Liver (tissue), 9 donors: ENCODE results near the gene CAT. TPM values are rescaled to one million over a fixed set of nuclear protein-coding genes. Genes with fewer than 3 reads are reported as not detected.

ENCODE experiments used
- DNase-seq: peaks from one replicate; pipeline ENCODE4 v3.0.0-alpha.2; 2017; ENCODE audit warnings: low spot score
- H3K27ac ChIP-seq, 2 donors: one replicate each; pipeline ENCODE4 v1.7.0; 2013; ENCODE audit warnings: inconsistent platforms in 2 of 2, low read length in 2 of 2, control low read depth in 1 of 2, low read depth in 1 of 2, mild to moderate bottlenecking in 1 of 2
- H3K27me3 ChIP-seq, 4 donors: one replicate each; pipeline versions ENCODE4 v1.6.1 to v1.7.0; 2013; ENCODE audit warnings: low read length in 3 of 4, inconsistent platforms in 1 of 4, mild to moderate bottlenecking in 1 of 4, moderate library complexity in 1 of 4; ENCODE audit not compliant: control insufficient read depth in 4 of 4, insufficient read depth in 4 of 4
- H3K36me3 ChIP-seq, 4 donors: one replicate each; pipeline versions ENCODE4 v1.6.1 to v1.7.0; 2013; ENCODE audit warnings: low read length in 3 of 4, mild to moderate bottlenecking in 3 of 4, low read depth in 1 of 4, moderate library complexity in 1 of 4; ENCODE audit not compliant: control insufficient read depth in 4 of 4, insufficient read depth in 3 of 4
- H3K4me1 ChIP-seq, 4 donors: one replicate each; pipeline versions ENCODE4 v1.6.1 to v1.7.0; 2013; ENCODE audit warnings: low read length in 3 of 4, mild to moderate bottlenecking in 3 of 4, moderate library complexity in 1 of 4; ENCODE audit not compliant: control insufficient read depth in 4 of 4, insufficient read depth in 4 of 4
- H3K4me3 ChIP-seq, 3 donors: one replicate each; pipeline versions ENCODE4 v1.6.1 to v1.7.0; 2013; ENCODE audit warnings: low read length in 3 of 3, control low read depth in 1 of 3, low read depth in 1 of 3, mild to moderate bottlenecking in 1 of 3
- H3K9ac ChIP-seq, 2 donors: one replicate each; pipeline ENCODE4 v1.7.0; 2013; ENCODE audit warnings: low read length in 2 of 2, mild to moderate bottlenecking in 2 of 2, moderate library complexity in 2 of 2, control low read depth in 1 of 2, low read depth in 1 of 2
- H3K9me3 ChIP-seq, 4 donors: one replicate each; pipeline versions ENCODE4 v1.6.1 to v1.7.0; 2013; ENCODE audit warnings: low read length in 3 of 4; ENCODE audit not compliant: control insufficient read depth in 4 of 4
- ATF3 ChIP-seq: IDR thresholded peaks from 2 replicates; pipeline ENCODE4 v1.6.1; 2016; ENCODE audit warnings: antibody characterized with exemption
- CTCF ChIP-seq: fragments of 150-350 bp; IDR thresholded peaks from 2 replicates; pipeline ENCODE4 v1.5.1; 2017; ENCODE audit warnings: improper control_type of control experiment, low read depth, low read length; ENCODE audit not compliant: missing input control
- EGR1 ChIP-seq, 2 donors: IDR thresholded peaks; 2 replicates each; pipeline ENCODE4 v1.6.1; 2016 to 2018; ENCODE audit warnings: antibody characterized with exemption in 2 of 2, low read depth in 2 of 2
- FOXA1 ChIP-seq: IDR thresholded peaks from 2 replicates; pipeline ENCODE4 v1.6.1; 2016; ENCODE audit warnings: antibody characterized with exemption
- FOXA2 ChIP-seq: IDR thresholded peaks from 2 replicates; pipeline ENCODE4 v1.6.1; 2016; ENCODE audit warnings: antibody characterized with exemption
- GABPA ChIP-seq, 2 donors: IDR thresholded peaks in 1 of 2; conservative IDR thresholded peaks in 1 of 2; 2 replicates each; pipeline ENCODE4 v1.6.1; 2016; ENCODE audit warnings: antibody characterized with exemption in 2 of 2, mild to moderate bottlenecking in 1 of 2, moderate library complexity in 1 of 2
- HNF4A ChIP-seq, 2 donors: conservative IDR thresholded peaks; 2 replicates each; pipeline ENCODE4 v1.6.1; 2016; ENCODE audit warnings: antibody characterized with exemption in 2 of 2, mild to moderate bottlenecking in 2 of 2
- HNF4G ChIP-seq: IDR thresholded peaks from 2 replicates; pipeline ENCODE4 v1.6.1; 2016; ENCODE audit warnings: antibody characterized with exemption
- JUND ChIP-seq, 2 donors: IDR thresholded peaks; 2 replicates each; pipeline ENCODE4 v1.6.1; 2016; ENCODE audit warnings: antibody characterized with exemption in 2 of 2
- NR2F2 ChIP-seq: IDR thresholded peaks from 2 replicates; pipeline ENCODE4 v1.6.1; 2016; ENCODE audit warnings: antibody characterized with exemption
- RAD21 ChIP-seq, 2 donors: IDR thresholded peaks; 2 replicates each; pipeline ENCODE4 v1.6.1; 2016; ENCODE audit warnings: antibody characterized with exemption in 2 of 2, mild to moderate bottlenecking in 2 of 2
- RXRA ChIP-seq, 2 donors: IDR thresholded peaks; 2 replicates each; pipeline ENCODE4 v1.6.1; 2017 to 2018; ENCODE audit warnings: antibody characterized with exemption in 2 of 2, mild to moderate bottlenecking in 1 of 2
- SP1 ChIP-seq: IDR thresholded peaks from 2 replicates; pipeline ENCODE4 v1.6.1; 2018; ENCODE audit warnings: antibody characterized with exemption, mild to moderate bottlenecking
- TAF1 ChIP-seq: conservative IDR thresholded peaks from 2 replicates; pipeline ENCODE4 v1.6.1; 2016; ENCODE audit warnings: antibody characterized with exemption, mild to moderate bottlenecking
- YY1 ChIP-seq: IDR thresholded peaks from 2 replicates; pipeline ENCODE4 v1.6.1; 2016; ENCODE audit warnings: antibody characterized with exemption, mild to moderate bottlenecking
- ZBTB33 ChIP-seq: IDR thresholded peaks from 2 replicates; pipeline ENCODE4 v1.6.1; 2016; ENCODE audit warnings: antibody characterized with exemption
- WGBS: extraction: QIAGEN DNeasy Blood & Tissue Kit; methylation state at CpG from one replicate; pipeline ENCODE4 v1.1.7; 2013; 5-methylcytosine and 5-hydroxymethylcytosine counted together
- polyA plus RNA-seq, 2 donors: library from polyadenylated mRNA; stranded (reverse) in 1 of 2; unstranded in 1 of 2; fragments of 200-250 nt in 1 of 2; fragments of >200 nt in 1 of 2; fragmentation: Nextera tagmentation in 1 of 2; extraction: Ambion mirVana in 1 of 2; gene quantifications; one replicate each; pipeline versions ENCODE4 v1.2.1 to v1.2.3, GENCODE V29; 2013 to 2015
- total RNA-seq, 2 donors: library from RNA; depleted of rRNA; stranded (reverse); fragments of >200 nt; gene quantifications; one replicate each; pipeline ENCODE4 v1.2.3, GENCODE V29; 2014
- TF ChIP-seq, protein P1 (sequence below): IDR thresholded peaks from 2 replicates; pipeline ENCODE4 v1.6.1; 2016; ENCODE audit warnings: antibody characterized with exemption
- TF ChIP-seq, protein P2 (sequence below): IDR thresholded peaks from 2 replicates; pipeline ENCODE4 v1.6.1; 2016; ENCODE audit warnings: antibody characterized with exemption, mild to moderate bottlenecking
- donor health status: healthy.
- donor health status: healthy.
- donor health status: healthy.
- donor health status: healthy.
- donor health status: healthy.

The CAT gene
- total and polyA plus RNA-seq, 4 donors, result 270 to 620 (median 388) TPM

DNA sequence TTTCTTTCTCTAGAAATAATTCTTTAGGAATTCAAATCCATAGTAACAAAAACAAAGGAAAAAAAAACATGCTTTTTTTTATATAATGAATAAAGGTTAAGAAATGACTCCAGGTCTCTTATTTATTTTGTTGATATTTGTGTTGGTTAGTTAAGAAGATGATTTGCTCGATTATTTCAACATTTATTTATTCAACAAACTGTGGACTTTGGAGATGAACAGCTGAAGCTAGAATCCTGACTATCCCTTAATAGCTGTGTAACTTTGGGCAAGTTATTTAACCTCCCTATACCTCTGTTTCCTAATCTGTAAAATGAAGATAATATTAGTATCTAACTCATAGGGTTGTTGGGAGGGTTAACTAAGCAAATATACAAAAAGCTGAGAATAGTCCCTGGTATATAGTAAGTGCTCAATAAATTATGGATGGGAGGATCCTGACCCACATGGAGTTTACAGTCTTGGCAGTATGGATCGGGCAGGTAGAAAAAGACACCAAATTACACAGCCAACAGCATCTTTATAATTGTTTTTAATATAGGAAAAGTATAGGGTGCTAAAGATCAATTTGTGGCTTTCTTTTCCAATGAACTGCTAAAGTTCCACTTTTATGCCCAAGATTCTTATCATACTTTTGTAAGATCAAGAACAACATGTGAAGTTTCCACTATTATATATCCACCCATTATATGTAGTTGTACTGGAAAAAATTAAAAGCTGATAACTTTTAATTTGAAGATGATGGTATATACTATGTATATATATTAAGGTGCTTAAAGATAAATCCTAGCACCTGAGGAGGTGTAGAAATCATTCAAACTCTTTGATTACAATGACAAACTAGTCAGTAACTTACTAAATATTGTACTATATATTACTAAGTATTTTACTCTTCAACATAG lies 1.3 kb upstream of the CAT start (continued):
- TF ChIP-seq ZBTB33 (no peak), YY1 (peak; percentile 10), HNF4A (conservative IDR thresholded peaks at IDR 0.05) (peak; percentile 65), TAF1 (no peak)

DNA sequence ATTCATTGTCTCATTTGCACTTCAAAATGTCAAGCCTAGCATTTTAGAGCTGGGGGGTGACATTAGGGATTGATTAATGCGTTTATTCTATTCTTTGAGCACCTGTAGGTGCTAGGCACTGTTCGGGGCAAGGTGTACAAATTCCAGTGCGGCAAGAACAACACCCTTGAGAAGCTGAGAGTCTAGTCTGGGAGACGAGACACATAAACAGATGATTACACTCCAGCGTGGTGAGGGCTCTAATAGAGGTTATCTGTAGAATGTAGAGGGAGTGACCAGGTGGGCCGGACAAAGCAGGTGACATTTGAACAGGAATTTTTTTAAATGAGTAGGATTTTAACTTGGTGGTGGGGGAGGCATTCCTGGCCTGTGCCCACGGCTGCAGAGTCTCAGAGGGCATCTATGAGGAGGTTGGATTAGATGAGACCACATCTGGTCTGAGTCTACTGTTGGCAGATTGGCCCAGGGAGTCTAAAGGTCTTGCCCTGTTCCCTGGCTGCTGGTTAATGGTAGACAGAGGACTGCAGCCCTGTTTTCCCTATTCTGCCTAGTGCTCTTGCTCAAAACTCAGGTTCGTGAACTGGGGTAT lies 970 bp downstream of the CAT start:
- DNase-seq, result no peak

More for the DNA sequence above, 970 bp downstream of the CAT start:
- TF ChIP-seq TAF1, result peak; percentile 57
- TF ChIP-seq EGR1 (IDR thresholded peaks at IDR 0.05; ENCODE audit: low read depth in 2 of 2), result peak in 1 of 2 donors; percentile 36
- peak; percentile 71 to 87 for TF ChIP-seq RXRA (IDR thresholded peaks at IDR 0.05)
- peak; percentile 59 for TF ChIP-seq SP1
- no peak for TF ChIP-seq FOXA2
- TF ChIP-seq GABPA (IDR thresholded peaks at IDR 0.05 in 1 of 2, conservative IDR thresholded peaks at IDR 0.05 in 1 of 2), result no peak
- TF ChIP-seq FOXA1, result no peak
- TF ChIP-seq HNF4A (conservative IDR thresholded peaks at IDR 0.05), result peak; percentile 88 to 89
- no peak for TF ChIP-seq CTCF
- TF ChIP-seq HNF4G, result peak; percentile 60
- TF ChIP-seq YY1, result peak; percentile 90
- TF ChIP-seq ZBTB33, result no peak
- TF ChIP-seq, protein P1, sequence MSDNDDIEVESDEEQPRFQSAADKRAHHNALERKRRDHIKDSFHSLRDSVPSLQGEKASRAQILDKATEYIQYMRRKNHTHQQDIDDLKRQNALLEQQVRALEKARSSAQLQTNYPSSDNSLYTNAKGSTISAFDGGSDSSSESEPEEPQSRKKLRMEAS, result peak; percentile 27
- TF ChIP-seq JUND (IDR thresholded peaks at IDR 0.05), result peak; percentile 40 to 45
- TF ChIP-seq, protein P2, sequence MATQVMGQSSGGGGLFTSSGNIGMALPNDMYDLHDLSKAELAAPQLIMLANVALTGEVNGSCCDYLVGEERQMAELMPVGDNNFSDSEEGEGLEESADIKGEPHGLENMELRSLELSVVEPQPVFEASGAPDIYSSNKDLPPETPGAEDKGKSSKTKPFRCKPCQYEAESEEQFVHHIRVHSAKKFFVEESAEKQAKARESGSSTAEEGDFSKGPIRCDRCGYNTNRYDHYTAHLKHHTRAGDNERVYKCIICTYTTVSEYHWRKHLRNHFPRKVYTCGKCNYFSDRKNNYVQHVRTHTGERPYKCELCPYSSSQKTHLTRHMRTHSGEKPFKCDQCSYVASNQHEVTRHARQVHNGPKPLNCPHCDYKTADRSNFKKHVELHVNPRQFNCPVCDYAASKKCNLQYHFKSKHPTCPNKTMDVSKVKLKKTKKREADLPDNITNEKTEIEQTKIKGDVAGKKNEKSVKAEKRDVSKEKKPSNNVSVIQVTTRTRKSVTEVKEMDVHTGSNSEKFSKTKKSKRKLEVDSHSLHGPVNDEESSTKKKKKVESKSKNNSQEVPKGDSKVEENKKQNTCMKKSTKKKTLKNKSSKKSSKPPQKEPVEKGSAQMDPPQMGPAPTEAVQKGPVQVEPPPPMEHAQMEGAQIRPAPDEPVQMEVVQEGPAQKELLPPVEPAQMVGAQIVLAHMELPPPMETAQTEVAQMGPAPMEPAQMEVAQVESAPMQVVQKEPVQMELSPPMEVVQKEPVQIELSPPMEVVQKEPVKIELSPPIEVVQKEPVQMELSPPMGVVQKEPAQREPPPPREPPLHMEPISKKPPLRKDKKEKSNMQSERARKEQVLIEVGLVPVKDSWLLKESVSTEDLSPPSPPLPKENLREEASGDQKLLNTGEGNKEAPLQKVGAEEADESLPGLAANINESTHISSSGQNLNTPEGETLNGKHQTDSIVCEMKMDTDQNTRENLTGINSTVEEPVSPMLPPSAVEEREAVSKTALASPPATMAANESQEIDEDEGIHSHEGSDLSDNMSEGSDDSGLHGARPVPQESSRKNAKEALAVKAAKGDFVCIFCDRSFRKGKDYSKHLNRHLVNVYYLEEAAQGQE, result peak; percentile 73
- TF ChIP-seq ATF3, result no peak
- peak; percentile 27 for TF ChIP-seq NR2F2
- peak in 1 of 2 donors; percentile 65 for TF ChIP-seq RAD21 (IDR thresholded peaks at IDR 0.05)
- no peaks in the 10 kb centered on the region for H3K27me3 ChIP-seq
- WGBS, result 15% methylated on average over 8 of the region's 8 CpGs
- peak overlapping the region; percentile 69 to 94 (median 75) for H3K4me3 ChIP-seq
- peak overlapping the region; percentile 48 to 92 for H3K9ac ChIP-seq
- peaks cover 0 to 5% (median 2%) of the 10 kb centered on the region in 4 donors for H3K36me3 ChIP-seq
- H3K27ac ChIP-seq, result peak overlapping the region; percentile 92 to 96
- H3K4me1 ChIP-seq, result peaks cover 7 to 60% (median 43%) of the 10 kb centered on the region in 4 donors
- H3K9me3 ChIP-seq, result no peaks in the 10 kb centered on the region
